ENCODE results near the gene RYR2. TPM values are rescaled to one million over a fixed set of nuclear protein-coding genes. Genes with fewer than 3 reads are reported as not detected.

RYR2 gene
- total RNA-seq, 1 experiment from 2014 or later: 3.4 TPM

- H2BK15ac ChIP-seq (ENCODE audit: low read depth, low read length): no peak overlapping the region
- H3K27ac ChIP-seq (ENCODE audit: insufficient read length, low read depth, low read length): no peak overlapping the region
- Mint-ChIP-seq H3K4me1 (peaks cover 35 to 37% of the 10 kb centered on the region in 2 experiments), H3K27ac (no peak overlapping the region), H3K27me3 (ENCODE audit: low read depth) (no peaks in the 10 kb centered on the region), H3K36me3 (ENCODE audit: insufficient read depth in 1 of 3, low read depth in 3 of 3) (peaks cover 8 to 23% (median 12%) of the 10 kb centered on the region in 3 experiments; a peak in 5 of 7 replicates), H3K9me3 (peaks cover 4 to 6% of the 10 kb centered on the region in 2 experiments; a peak in 3 of 5 replicates), H3K4me3 (no peak overlapping the region)
- H2BK20ac ChIP-seq (ENCODE audit: low read depth, low read length, poor library complexity, severe bottlenecking): peak overlapping the region; percentile 93
- H3K9ac ChIP-seq (ENCODE audit: extremely low read depth, insufficient read length, low read length): no peak overlapping the region
- H3K4ac ChIP-seq (ENCODE audit: low read depth, low read length): no peak overlapping the region
- H2BK120ac ChIP-seq (ENCODE audit: low read depth, low read length, poor library complexity, severe bottlenecking): no peak overlapping the region
- TF ChIP-seq CTCF (conservative IDR thresholded peaks at IDR 0.05): no peak
- H3K79me2 ChIP-seq (ENCODE audit: insufficient read depth, low read length): no peaks in the 10 kb centered on the region
- H3K9me3 ChIP-seq (ENCODE audit: control insufficient read depth, low read depth, low read length): no peaks in the 10 kb centered on the region
- peak overlapping the region; percentile 71 for H3T11ph ChIP-seq (ENCODE audit: low read length)
- no peak overlapping the region for H3K18ac ChIP-seq (ENCODE audit: insufficient read length, low read depth, low read length)
- no peak overlapping the region for H2BK12ac ChIP-seq (ENCODE audit: insufficient read length, low read depth, low read length)
- no peak overlapping the region for H2BK5ac ChIP-seq (ENCODE audit: insufficient read length, low read length)
- H3K79me1 ChIP-seq (ENCODE audit: insufficient read depth, low read depth, low read length, poor library complexity, severe bottlenecking): no peaks in the 10 kb centered on the region
- H4K91ac ChIP-seq (ENCODE audit: insufficient read length, low read depth, low read length): no peak overlapping the region
- H3K4me2 ChIP-seq (ENCODE audit: insufficient read depth, insufficient read length, low read length): no peak overlapping the region
- H4K20me1 ChIP-seq (ENCODE audit: control insufficient read depth, insufficient read depth, insufficient read length): no peaks in the 10 kb centered on the region
- no peaks in the 10 kb centered on the region for H3K27me3 ChIP-seq (ENCODE audit: insufficient read depth, low read length)
- H4K5ac ChIP-seq (ENCODE audit: insufficient read length, low read depth, low read length): no peak overlapping the region
- no peak for DNase-seq
- H2AFZ ChIP-seq (ENCODE audit: low read length): no peak overlapping the region
- H3K23me2 ChIP-seq (ENCODE audit: insufficient read length, low read depth, low read length, poor library complexity, severe bottlenecking): no peaks in the 10 kb centered on the region
- H3K56ac ChIP-seq (ENCODE audit: insufficient read length, low read depth, low read length): no peak overlapping the region
- H3K23ac ChIP-seq (ENCODE audit: insufficient read length, low read depth, low read length): no peak overlapping the region
- no peak overlapping the region for H2AK5ac ChIP-seq (ENCODE audit: insufficient read length, low read length)
- H4K8ac ChIP-seq (replicated peaks; ENCODE audit: insufficient read length, low read depth, low read length): no peak overlapping the region
- H3K4me1 ChIP-seq (ENCODE audit: insufficient read depth, low read length): peaks cover 8% of the 10 kb centered on the region; the same call in 1 of the 2 replicates
- no peak overlapping the region for H3K14ac ChIP-seq (ENCODE audit: insufficient read depth, low read length)
- no CpG with 5 or more reads among the region's 3 CpGs for WGBS (ENCODE audit: extremely low coverage, insufficient read length, low lambda C conversion rate)
These were observed 199.1 kb downstream of the RYR2 start for GRCh38 chr1:237241038-237241437.
